CD14-positive monocyte (primary cell): ENCODE measurements around the gene ARL15. TPM values are rescaled to one million over a fixed set of nuclear protein-coding genes. Genes with fewer than 3 reads are reported as not detected.

Source experiments
- DNase-seq, 3 donors: peaks; one replicate each; pipeline ENCODE4 v3.0.0-alpha.2; 2011 to 2022
- H2AFZ ChIP-seq: 2 replicates; pipeline ENCODE4 v1.6.0; 2012; ENCODE audit warnings: mild to moderate bottlenecking, low read depth, low read length, inconsistent platforms; ENCODE audit not compliant: insufficient read depth, poor library complexity, severe bottlenecking
- H3K27ac ChIP-seq, 2 donors: 1 replicate in 1 of 2; 2 replicates in 1 of 2; pipeline ENCODE4 v1.5.1; 2012 to 2013; ENCODE audit warnings: low read length in 2 of 2, control low read depth in 1 of 2, inconsistent platforms in 1 of 2, low read depth in 1 of 2, mild to moderate bottlenecking in 1 of 2
- H3K27me3 ChIP-seq, 2 donors: one replicate each; pipeline versions ENCODE4 v1.6.0 to v1.6.1; 2011 to 2013; ENCODE audit warnings: low read length in 2 of 2; ENCODE audit not compliant: control insufficient read depth in 2 of 2, insufficient read depth in 2 of 2
- H3K36me3 ChIP-seq, 2 donors: replicated peaks in 1 of 2; 1 replicate in 1 of 2; 2 replicates in 1 of 2; pipeline versions ENCODE4 v1.5.1 to v1.6.1; 2012 to 2013; ENCODE audit warnings: low read length in 2 of 2, control low read depth in 1 of 2, inconsistent platforms in 1 of 2, mild to moderate bottlenecking in 1 of 2; ENCODE audit not compliant: insufficient read depth in 2 of 2, control insufficient read depth in 1 of 2
- H3K4me1 ChIP-seq, 2 donors: 1 replicate in 1 of 2; 2 replicates in 1 of 2; pipeline versions ENCODE4 v1.5.1 to v1.6.1; 2012 to 2013; ENCODE audit warnings: low read length in 2 of 2, control low read depth in 1 of 2, inconsistent platforms in 1 of 2, mild to moderate bottlenecking in 1 of 2, moderate library complexity in 1 of 2; ENCODE audit not compliant: insufficient read depth in 2 of 2, control insufficient read depth in 1 of 2
- H3K4me2 ChIP-seq: replicated peaks from 2 replicates; pipeline ENCODE3; 2012; ENCODE audit warnings: low read length, moderate library complexity, mild to moderate bottlenecking; ENCODE audit not compliant: poor library complexity, severe bottlenecking; ENCODE audit errors: extremely low read depth
- H3K4me3 ChIP-seq, 3 experiments: fragments of 200-600 bp in 1 of 3; sonication (generic) in 1 of 3; replicated peaks in 1 of 3; 1 replicate in 2 of 3; 2 replicates in 1 of 3; pipeline ENCODE4 v1.5.1; 2011 to 2013; ENCODE audit warnings: low read length in 3 of 3, mild to moderate bottlenecking in 3 of 3, control low read depth in 2 of 3, low read depth in 2 of 3, inconsistent platforms in 1 of 3, moderate library complexity in 1 of 3
- H3K79me2 ChIP-seq: 2 replicates; pipeline ENCODE4 v1.6.0; 2012; ENCODE audit warnings: mild to moderate bottlenecking, control low read depth, inconsistent platforms, low read length, moderate library complexity; ENCODE audit not compliant: insufficient read depth
- H3K9ac ChIP-seq: 2 replicates; pipeline ENCODE4 v1.6.0; 2017; ENCODE audit warnings: low read length, mild to moderate bottlenecking; ENCODE audit not compliant: insufficient read depth, poor library complexity, severe bottlenecking
- H3K9me3 ChIP-seq, 2 donors: replicated peaks in 1 of 2; 1 replicate in 1 of 2; 2 replicates in 1 of 2; pipeline versions ENCODE4 v1.5.1 to v1.6.1; 2012 to 2013; ENCODE audit warnings: low read length in 2 of 2, control low read depth in 1 of 2; ENCODE audit not compliant: control insufficient read depth in 1 of 2, insufficient read depth in 1 of 2
- H4K20me1 ChIP-seq: 2 replicates; pipeline ENCODE4 v1.6.0; 2012; ENCODE audit warnings: mild to moderate bottlenecking, low read length, control low read depth, moderate library complexity; ENCODE audit not compliant: insufficient read depth
- H3K27ac Mint-ChIP-seq, 7 donors: one replicate each; pipeline ENCODE4 v1.8.0; 2020; ENCODE audit warnings: mild to moderate bottlenecking in 7 of 7, mixed read lengths in 7 of 7, moderate library complexity in 6 of 7, inconsistent platforms in 2 of 7
- H3K27me3 Mint-ChIP-seq, 3 donors: one replicate each; pipeline ENCODE4 v1.8.0; 2021 to 2022; ENCODE audit warnings: low read depth in 3 of 3, mild to moderate bottlenecking in 3 of 3, mixed read lengths in 3 of 3, moderate library complexity in 3 of 3, inconsistent platforms in 1 of 3
- H3K36me3 Mint-ChIP-seq, 2 donors: one replicate each; pipeline ENCODE4 v1.8.0; 2020; ENCODE audit warnings: mixed read lengths in 2 of 2, inconsistent platforms in 1 of 2, mild to moderate bottlenecking in 1 of 2
- H3K4me1 Mint-ChIP-seq: one replicate; pipeline ENCODE4 v1.8.0; 2020; ENCODE audit warnings: mild to moderate bottlenecking, mixed read lengths
- H3K4me3 Mint-ChIP-seq, 2 donors: one replicate each; pipeline ENCODE4 v1.8.0; 2020; ENCODE audit warnings: mild to moderate bottlenecking in 2 of 2, mixed read lengths in 2 of 2, moderate library complexity in 1 of 2
- H3K9me3 Mint-ChIP-seq, 7 donors: one replicate each; pipeline ENCODE4 v1.8.0; 2020 to 2022; ENCODE audit warnings: mixed read lengths in 7 of 7, mild to moderate bottlenecking in 6 of 7, moderate library complexity in 6 of 7, inconsistent platforms in 2 of 7
- CTCF ChIP-seq: fragments of 200-600 bp; IDR thresholded peaks from one replicate; pipeline ENCODE4 v1.8.0; 2022; ENCODE audit warnings: antibody characterized with exemption, mild to moderate bottlenecking
- WGBS: methylation state at CpG from one replicate; pipeline ENCODE4 v1.1.5; 2013; ENCODE audit warnings: missing lambda C conversion rate; ENCODE audit not compliant: insufficient coverage; 5-methylcytosine and 5-hydroxymethylcytosine counted together
- intact Hi-C, 2 donors: fragments of 100-400 bp; cut with micrococcal nuclease; formaldehyde crosslinking; loops; one replicate each; pipeline versions ENCODE4 v1.15.0 to v1.15.1; 2023
- polyA plus RNA-seq, 3 donors: library from polyadenylated mRNA; depleted of rRNA in 1 of 3; unstranded in 2 of 3; stranded (reverse) in 1 of 3; fragments of 300-500 nt in 2 of 3; fragments of >200 nt in 1 of 3; fragmentation: Illumina TruSeq in 2 of 3; gene quantifications; 1 replicate in 2 of 3; 2 replicates in 1 of 3; pipeline ENCODE4 v1.2.3, GENCODE V29; 2012 to 2021

ARL15 gene
- polyA plus RNA-seq, 3 donors = 10.5 to 27.6 (median 18.0) TPM

- Mint-ChIP-seq H3K27ac (no peak overlapping the region), H3K4me3 (no peak overlapping the region), H3K4me1 (peaks cover 4% of the 10 kb centered on the region), H3K36me3 (peaks cover 0 to 5% of the 10 kb centered on the region in 2 donors), H3K27me3 (no peaks in the 10 kb centered on the region), H3K9me3 (no peaks in the 10 kb centered on the region)
- no peak overlapping the region for H3K27ac ChIP-seq
- H3K4me3 ChIP-seq = no peak overlapping the region
- peaks cover 15% of the 10 kb centered on the region for H3K79me2 ChIP-seq
- intact Hi-C loops = no loop called here
- no peaks in the 10 kb centered on the region for H3K36me3 ChIP-seq
- no peaks in the 10 kb centered on the region for H3K9me3 ChIP-seq
- TF ChIP-seq CTCF = no peak
- no peak for DNase-seq
- H4K20me1 ChIP-seq = peaks cover 96% of the 10 kb centered on the region
- H2AFZ ChIP-seq = no peak overlapping the region
- H3K9ac ChIP-seq = no peak overlapping the region
- no peaks in the 10 kb centered on the region for H3K4me1 ChIP-seq
- 98% methylated on average over 4 of the region's 6 CpGs for WGBS
- no peaks in the 10 kb centered on the region for H3K27me3 ChIP-seq
- H3K4me2 ChIP-seq = no peak overlapping the region
Observed at GRCh38 chr5:54257366-54258118, 52.8 kb downstream of the ARL15 start.

GRCh38 chr5:54254482-54255198 lies 55.7 kb downstream of the ARL15 start:
- no peak overlapping the region for H3K4me3 Mint-ChIP-seq
- Histone ChIP-seq H3K27ac (no peak overlapping the region), H4K20me1 (peaks cover 99% of the 10 kb centered on the region), H3K79me2 (peaks cover 20% of the 10 kb centered on the region), H3K4me3 (no peak overlapping the region), H3K36me3 (no peaks in the 10 kb centered on the region), H3K4me1 (peaks cover 8 to 9% of the 10 kb centered on the region in 2 donors), H3K9ac (no peak overlapping the region), H3K9me3 (no peaks in the 10 kb centered on the region), H2AFZ (no peak overlapping the region), H3K27me3 (no peaks in the 10 kb centered on the region), H3K4me2 (no peak overlapping the region)
- 89% methylated on average over 4 of the region's 6 CpGs for WGBS
- no peak for DNase-seq
- H3K9me3 Mint-ChIP-seq = no peaks in the 10 kb centered on the region
- no peak for TF ChIP-seq CTCF
- H3K27me3 Mint-ChIP-seq = no peaks in the 10 kb centered on the region
- intact Hi-C loops = loop anchor here in 1 of 2 donors (5.0 kb wide), 1 partner anchor 48 kb away; no protein-coding TSS in a partner anchor
- no peak overlapping the region for H3K27ac Mint-ChIP-seq
- H3K36me3 Mint-ChIP-seq = peaks cover 0 to 5% of the 10 kb centered on the region in 2 donors
- peaks cover 4% of the 10 kb centered on the region for H3K4me1 Mint-ChIP-seq
